NOMO-1 (cell line): Measurements from ENCODE around the gene CACHD1.

Experiments
- DNase-seq, 2 experiments: peaks; one replicate each; lab custom pipeline; 2025; ENCODE audit not compliant: unreplicated experiment in 2 of 2; lab: John Stamatoyannopoulos, UW

Gene CACHD1

DNA sequence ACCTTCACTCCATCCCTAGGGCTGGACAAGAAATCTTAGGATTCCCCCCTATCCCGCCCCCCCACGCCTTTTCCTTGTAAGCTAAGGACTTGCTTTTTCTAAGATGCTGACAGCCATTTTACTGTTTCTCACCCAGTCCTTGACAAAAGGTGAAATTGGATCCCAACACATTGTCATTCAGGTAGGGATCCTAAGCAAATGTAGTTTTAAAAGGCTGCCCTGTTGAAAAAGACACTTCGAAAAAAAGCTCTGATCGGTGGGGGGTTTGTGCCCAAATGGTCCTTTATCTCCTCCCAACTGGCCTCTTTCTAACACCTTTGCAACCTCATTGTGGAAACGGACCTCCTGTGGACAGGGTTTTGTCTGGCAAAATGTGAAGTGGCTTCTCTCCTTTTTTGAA lies 2.9 kb downstream of the CACHD1 start:
- no peak for DNase-seq

DNA sequence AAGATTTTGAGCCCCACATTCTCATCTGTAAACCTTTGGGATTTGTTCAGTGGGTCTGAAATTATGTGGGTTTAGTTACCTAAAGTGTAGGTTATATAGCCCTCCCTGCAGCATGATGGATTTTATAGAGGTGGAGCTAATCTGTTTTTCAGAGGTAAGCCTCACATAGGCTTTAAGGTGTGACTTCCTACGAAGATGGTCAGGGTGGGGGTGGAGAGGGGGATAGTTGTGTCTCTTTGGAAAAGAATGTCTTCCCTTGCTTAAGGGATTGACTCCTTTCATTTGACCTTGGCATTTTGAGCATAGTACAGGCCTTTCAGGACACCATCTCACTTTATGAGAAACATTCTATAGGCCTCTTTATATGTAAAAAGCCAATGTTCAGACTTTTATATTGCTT lies 3.4 kb downstream of the CACHD1 start:
- no peak for DNase-seq

DNA sequence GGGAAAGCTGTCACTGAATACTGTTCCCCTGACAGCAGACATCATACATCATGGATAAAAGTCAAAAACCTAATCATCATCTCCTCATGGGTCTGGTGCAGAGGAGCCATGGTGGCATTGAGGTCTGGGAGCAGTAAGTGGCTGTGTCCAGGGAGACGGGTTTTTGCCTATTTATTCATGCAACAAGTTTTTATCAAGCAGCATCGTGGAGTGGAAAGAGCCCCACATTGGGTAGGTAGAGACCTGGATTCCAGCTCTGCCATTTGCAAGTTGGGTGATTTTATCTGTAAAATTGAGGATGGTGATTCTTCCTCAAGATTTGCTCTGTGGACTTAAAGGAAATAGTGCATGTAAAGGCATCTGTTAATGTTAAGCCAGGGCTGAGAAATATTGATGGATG lies 4.2 kb downstream of the CACHD1 start:
- no peak for DNase-seq

- DNase-seq: no peak
These were observed 4.9 kb downstream of the CACHD1 start for GRCh38 chr1:64474665-64475439.

- DNase-seq: no peak
These were observed 6.5 kb downstream of the CACHD1 start for GRCh38 chr1:64476251-64476952.

GRCh38 chr1:64478594-64479470 lies 8.9 kb downstream of the CACHD1 start:
- no peak for DNase-seq

DNA sequence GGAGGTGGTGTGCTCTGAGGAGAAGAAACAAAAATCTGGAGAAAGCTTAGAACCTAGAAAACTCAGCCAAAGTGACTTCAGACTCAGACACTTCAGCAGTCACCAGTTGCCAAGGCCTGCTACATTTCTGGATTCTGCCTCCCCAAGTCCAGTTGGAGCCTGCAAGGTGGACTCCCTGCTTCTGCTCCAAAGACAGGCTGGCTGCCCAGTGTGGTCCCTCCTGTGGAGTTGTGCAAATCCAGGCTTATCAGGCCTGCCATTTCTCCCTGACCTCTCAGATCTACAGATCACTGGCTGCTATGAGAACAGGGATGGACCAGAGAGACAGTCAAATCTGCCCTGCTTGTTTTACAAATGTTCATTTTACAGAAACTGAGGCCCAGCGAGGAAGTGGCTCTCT lies 9.9 kb downstream of the CACHD1 start:
- no peak for DNase-seq

- no peak for DNase-seq
These were observed 11.3 kb downstream of the CACHD1 start for GRCh38 chr1:64480999-64481772.

DNA sequence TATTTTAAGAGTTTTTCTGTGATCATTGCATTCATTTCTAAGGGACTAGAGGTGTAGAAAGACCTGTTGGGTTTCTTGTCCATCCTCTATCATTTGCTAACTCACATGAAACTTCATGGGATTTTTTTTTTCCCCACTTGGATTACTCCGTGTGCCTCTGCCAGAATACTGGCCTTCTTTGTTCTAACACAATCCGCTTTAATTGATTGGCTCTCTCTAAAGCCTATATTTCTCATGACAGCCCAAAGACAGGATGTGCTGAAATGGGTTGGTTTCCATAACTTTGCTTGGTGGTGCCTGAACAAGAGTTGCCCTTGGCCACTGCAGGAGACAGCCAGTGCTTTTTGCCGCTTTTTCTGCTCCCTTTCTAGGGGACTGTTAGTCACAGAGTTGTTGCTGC lies 12.2 kb downstream of the CACHD1 start:
- no peak for DNase-seq

- no peak for DNase-seq
These were observed 12.8 kb downstream of the CACHD1 start for GRCh38 chr1:64482720-64483119.

GRCh38 chr1:64483731-64484414 lies 13.9 kb downstream of the CACHD1 start:
- DNase-seq: no peak

GRCh38 chr1:64484651-64485050 lies 14.7 kb downstream of the CACHD1 start:
- no peak for DNase-seq

DNA sequence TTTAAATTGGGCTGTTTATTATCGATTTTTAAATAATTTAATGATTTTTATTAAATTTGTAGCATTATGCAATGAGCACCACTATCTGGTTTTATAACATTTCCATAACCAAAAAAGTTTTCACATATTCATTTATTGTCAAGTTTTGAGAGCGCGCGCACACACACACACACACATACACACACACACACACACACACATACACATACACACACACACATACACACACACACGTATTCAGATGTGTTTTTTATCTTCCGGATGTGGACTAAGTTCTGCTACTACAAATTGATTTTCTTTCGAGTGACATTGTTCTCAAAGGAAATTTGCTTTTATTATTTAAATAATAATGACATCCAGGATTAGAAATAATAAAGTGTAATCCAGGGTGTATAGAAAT lies 16.3 kb downstream of the CACHD1 start:
- no peak for DNase-seq

DNA sequence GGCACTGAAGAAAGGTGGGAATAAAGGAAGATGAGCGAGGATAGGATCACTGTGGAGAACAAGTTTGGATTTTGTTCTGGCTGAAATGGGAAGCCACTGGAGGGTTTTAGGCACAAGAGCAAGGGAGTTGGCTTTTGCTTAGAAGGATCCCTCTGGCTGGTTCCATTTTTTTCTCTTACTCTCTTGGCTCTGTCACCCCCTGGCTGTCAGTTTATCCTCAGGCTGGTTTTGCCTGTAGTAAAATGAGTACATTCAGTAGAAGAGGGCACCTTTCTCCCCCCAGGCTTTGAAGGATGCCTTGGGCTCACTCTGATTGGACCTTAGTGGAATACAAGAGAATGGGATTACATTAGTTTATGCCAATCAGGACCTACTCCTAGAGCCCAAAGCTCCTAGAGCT lies 17.1 kb downstream of the CACHD1 start:
- no peak for DNase-seq

DNA sequence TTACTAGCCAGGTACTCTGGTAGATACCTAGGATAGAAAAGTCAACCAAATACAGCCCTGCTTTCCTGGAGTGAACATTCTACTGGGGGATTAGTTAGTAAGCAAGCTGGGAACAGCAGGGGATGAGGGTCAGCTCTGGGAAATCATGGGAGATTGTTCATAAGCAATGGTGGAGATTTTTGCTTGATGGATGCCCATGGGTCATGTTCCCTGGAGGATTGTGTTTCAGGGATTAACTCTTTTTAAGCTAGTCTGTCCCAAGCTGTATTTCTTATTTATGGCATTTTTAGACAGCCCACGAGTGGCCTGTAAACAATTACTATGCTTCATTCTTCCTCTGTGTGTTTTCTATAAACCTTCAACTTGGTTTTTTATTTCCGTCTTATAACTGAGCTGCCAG lies 18.9 kb downstream of the CACHD1 start:
- no peak for DNase-seq

- no peak for DNase-seq
These were observed 19.8 kb downstream of the CACHD1 start for GRCh38 chr1:64489707-64490106.

- no peak for DNase-seq
These were observed 20.4 kb downstream of the CACHD1 start for GRCh38 chr1:64490213-64490818.

GRCh38 chr1:64492424-64492823 lies 22.5 kb downstream of the CACHD1 start:
- no peak for DNase-seq

DNA sequence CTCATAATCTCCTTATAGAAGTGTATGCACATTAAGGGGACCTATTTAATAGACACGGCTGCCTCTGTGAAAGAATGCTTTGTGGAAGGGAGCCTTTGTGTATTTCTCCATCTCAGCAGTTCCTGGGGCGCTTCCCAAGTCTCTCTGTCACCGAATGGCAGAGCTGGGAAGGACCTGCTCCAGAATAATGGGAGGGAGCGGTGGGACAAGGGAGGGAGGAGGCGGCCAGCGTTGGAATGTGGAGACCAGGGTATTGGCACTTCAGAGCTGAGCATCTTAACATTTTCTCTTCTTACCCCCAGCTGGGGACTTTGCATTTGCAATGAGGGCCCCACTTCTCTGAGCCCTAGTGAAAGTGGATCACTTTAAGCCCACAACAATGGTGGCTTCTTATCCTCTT lies 23.9 kb downstream of the CACHD1 start:
- DNase-seq: no peak

GRCh38 chr1:64494659-64495058 lies 24.7 kb downstream of the CACHD1 start:
- DNase-seq: no peak
